Activated naive CD4-positive, alpha-beta T cell treated with anti-CD3 and anti-CD28 coated beads, Interleukin-2, amount 10 ng/mL, durations not matched to agents 7 days and 5 days (primary cell): ENCODE results near the gene WSCD1.

ENCODE experiments used
- CTCF ChIA-PET: fragments of 350-600 bp; sonication (Branson Sonifier 250); formaldehyde crosslinking; loops from one replicate; lab custom pipeline; 2021; ENCODE audit warnings: antibody characterized with exemption; lab: Charles Lee
- DNase-seq: peaks from one replicate; pipeline ENCODE4 v3.0.0-alpha.2; 2020
- H3K27ac Mint-ChIP-seq: one replicate; pipeline ENCODE4 v1.8.0; 2021; ENCODE audit warnings: mild to moderate bottlenecking, moderate library complexity, mixed read lengths
- H3K27me3 Mint-ChIP-seq: one replicate; pipeline ENCODE4 v1.8.0; 2021; ENCODE audit warnings: mild to moderate bottlenecking, mixed read lengths
- H3K36me3 Mint-ChIP-seq: one replicate; pipeline ENCODE4 v1.8.0; 2021; ENCODE audit warnings: mixed read lengths
- H3K4me1 Mint-ChIP-seq: one replicate; pipeline ENCODE4 v1.8.0; 2021; ENCODE audit warnings: mixed read lengths
- H3K4me3 Mint-ChIP-seq: one replicate; pipeline ENCODE4 v1.8.0; 2021; ENCODE audit warnings: mild to moderate bottlenecking, moderate library complexity, mixed read lengths
- H3K9me3 Mint-ChIP-seq: one replicate; pipeline ENCODE4 v1.8.0; 2021; ENCODE audit warnings: mixed read lengths

Gene WSCD1

GRCh38 chr17:6159541-6160231 is 89.5 kb downstream of the WSCD1 start:
- Mint-ChIP-seq H3K27ac (no peak overlapping the region), H3K9me3 (no peaks in the 10 kb centered on the region), H3K27me3 (peaks cover 10% of the 10 kb centered on the region), H3K4me1 (no peaks in the 10 kb centered on the region), H3K36me3 (no peaks in the 10 kb centered on the region), H3K4me3 (no peak overlapping the region)
- CTCF ChIA-PET, result no interaction called here
- DNase-seq, result no peak

GRCh38 chr17:6160232-6160555 is 90.0 kb downstream of the WSCD1 start:
- no peaks in the 10 kb centered on the region for H3K9me3 Mint-ChIP-seq
- H3K27me3 Mint-ChIP-seq, result peaks cover 10% of the 10 kb centered on the region
- H3K36me3 Mint-ChIP-seq, result no peaks in the 10 kb centered on the region
- no peak overlapping the region for H3K27ac Mint-ChIP-seq
- no peak overlapping the region for H3K4me3 Mint-ChIP-seq
- CTCF ChIA-PET, result no interaction called here
- H3K4me1 Mint-ChIP-seq, result no peaks in the 10 kb centered on the region
- DNase-seq, result no peak

GRCh38 chr17:6160911-6161855 is 91.0 kb downstream of the WSCD1 start:
- peaks cover 10% of the 10 kb centered on the region for H3K27me3 Mint-ChIP-seq
- CTCF ChIA-PET, result no interaction called here
- no peaks in the 10 kb centered on the region for H3K36me3 Mint-ChIP-seq
- H3K4me1 Mint-ChIP-seq, result no peaks in the 10 kb centered on the region
- no peak for DNase-seq
- H3K9me3 Mint-ChIP-seq, result no peaks in the 10 kb centered on the region
- no peak overlapping the region for H3K4me3 Mint-ChIP-seq
- H3K27ac Mint-ChIP-seq, result no peak overlapping the region

- H3K4me3 Mint-ChIP-seq, result no peak overlapping the region
- H3K27me3 Mint-ChIP-seq, result peaks cover 10% of the 10 kb centered on the region
- H3K27ac Mint-ChIP-seq, result no peak overlapping the region
- no peaks in the 10 kb centered on the region for H3K36me3 Mint-ChIP-seq
- CTCF ChIA-PET, result no interaction called here
- no peaks in the 10 kb centered on the region for H3K9me3 Mint-ChIP-seq
- no peaks in the 10 kb centered on the region for H3K4me1 Mint-ChIP-seq
- no peak for DNase-seq
Measured at GRCh38 chr17:6162216-6162615, 92.0 kb downstream of the WSCD1 start.

- no peak overlapping the region for H3K4me3 Mint-ChIP-seq
- CTCF ChIA-PET, result no interaction called here
- H3K27ac Mint-ChIP-seq, result no peak overlapping the region
- H3K27me3 Mint-ChIP-seq, result peaks cover 10% of the 10 kb centered on the region
- no peaks in the 10 kb centered on the region for H3K36me3 Mint-ChIP-seq
- H3K4me1 Mint-ChIP-seq, result no peaks in the 10 kb centered on the region
- no peak for DNase-seq
- H3K9me3 Mint-ChIP-seq, result no peaks in the 10 kb centered on the region
Measured at GRCh38 chr17:6162892-6163291, 92.7 kb downstream of the WSCD1 start.

- H3K27me3 Mint-ChIP-seq, result peaks cover 10% of the 10 kb centered on the region
- no peak for DNase-seq
- no peaks in the 10 kb centered on the region for H3K36me3 Mint-ChIP-seq
- no peak overlapping the region for H3K4me3 Mint-ChIP-seq
- no peaks in the 10 kb centered on the region for H3K9me3 Mint-ChIP-seq
- no peaks in the 10 kb centered on the region for H3K4me1 Mint-ChIP-seq
- no peak overlapping the region for H3K27ac Mint-ChIP-seq
- CTCF ChIA-PET, result no interaction called here
Measured at GRCh38 chr17:6163612-6164333, 93.6 kb downstream of the WSCD1 start.

- Mint-ChIP-seq H3K27ac (no peak overlapping the region), H3K36me3 (no peaks in the 10 kb centered on the region), H3K27me3 (peaks cover 10% of the 10 kb centered on the region), H3K9me3 (no peaks in the 10 kb centered on the region), H3K4me3 (no peak overlapping the region), H3K4me1 (no peaks in the 10 kb centered on the region)
- CTCF ChIA-PET, result no interaction called here
- DNase-seq, result no peak
Measured at GRCh38 chr17:6164996-6165395, 94.8 kb downstream of the WSCD1 start.

GRCh38 chr17:6165806-6166205 is 95.6 kb downstream of the WSCD1 start:
- DNase-seq, result no peak
- Mint-ChIP-seq H3K27me3 (peaks cover 10% of the 10 kb centered on the region), H3K4me1 (no peaks in the 10 kb centered on the region), H3K9me3 (no peaks in the 10 kb centered on the region), H3K36me3 (no peaks in the 10 kb centered on the region), H3K4me3 (no peak overlapping the region), H3K27ac (no peak overlapping the region)
- CTCF ChIA-PET, result no interaction called here

- no peaks in the 10 kb centered on the region for H3K4me1 Mint-ChIP-seq
- H3K27ac Mint-ChIP-seq, result no peak overlapping the region
- H3K27me3 Mint-ChIP-seq, result peaks cover 10% of the 10 kb centered on the region
- no peaks in the 10 kb centered on the region for H3K9me3 Mint-ChIP-seq
- no peak for DNase-seq
- CTCF ChIA-PET, result no interaction called here
- H3K36me3 Mint-ChIP-seq, result no peaks in the 10 kb centered on the region
- no peak overlapping the region for H3K4me3 Mint-ChIP-seq
Measured at GRCh38 chr17:6166492-6167179, 96.5 kb downstream of the WSCD1 start.

- Mint-ChIP-seq H3K4me3 (no peak overlapping the region), H3K36me3 (no peaks in the 10 kb centered on the region), H3K27me3 (peaks cover 6% of the 10 kb centered on the region), H3K27ac (no peak overlapping the region), H3K4me1 (no peaks in the 10 kb centered on the region), H3K9me3 (no peaks in the 10 kb centered on the region)
- no peak for DNase-seq
- CTCF ChIA-PET, result no interaction called here
Measured at GRCh38 chr17:6168296-6168695, 98.1 kb downstream of the WSCD1 start.

GRCh38 chr17:6170349-6170748 is 100.2 kb downstream of the WSCD1 start:
- no peak overlapping the region for H3K4me3 Mint-ChIP-seq
- H3K27me3 Mint-ChIP-seq, result no peaks in the 10 kb centered on the region
- no peaks in the 10 kb centered on the region for H3K9me3 Mint-ChIP-seq
- no peak for DNase-seq
- no peak overlapping the region for H3K27ac Mint-ChIP-seq
- CTCF ChIA-PET, result no interaction called here
- no peaks in the 10 kb centered on the region for H3K36me3 Mint-ChIP-seq
- no peaks in the 10 kb centered on the region for H3K4me1 Mint-ChIP-seq

GRCh38 chr17:6172642-6173330 is 102.6 kb downstream of the WSCD1 start:
- Mint-ChIP-seq H3K27ac (no peak overlapping the region), H3K36me3 (no peaks in the 10 kb centered on the region), H3K9me3 (no peaks in the 10 kb centered on the region), H3K4me1 (no peaks in the 10 kb centered on the region), H3K4me3 (no peak overlapping the region), H3K27me3 (no peaks in the 10 kb centered on the region)
- CTCF ChIA-PET, result no interaction called here
- no peak for DNase-seq

GRCh38 chr17:6173653-6174052 is 103.5 kb downstream of the WSCD1 start:
- DNase-seq, result no peak
- Mint-ChIP-seq H3K9me3 (no peaks in the 10 kb centered on the region), H3K27me3 (no peaks in the 10 kb centered on the region), H3K36me3 (no peaks in the 10 kb centered on the region), H3K4me3 (no peak overlapping the region), H3K27ac (no peak overlapping the region), H3K4me1 (no peaks in the 10 kb centered on the region)
- CTCF ChIA-PET, result no interaction called here
